Left ventricle myocardium inferior (tissue), 1 donor: ENCODE results near the gene CEP131. TPM values are rescaled to one million over a fixed set of nuclear protein-coding genes. Genes with fewer than 3 reads are reported as not detected.

Source experiments
- DNase-seq: peaks from one replicate; pipeline ENCODE4 v3.0.0-alpha.2; 2020
- H3K27ac ChIP-seq: fragments of 200-600 bp; replicated peaks from 2 replicates; pipeline ENCODE4 v1.8.0; 2021
- H3K27me3 ChIP-seq: fragments of 200-600 bp; 2 replicates; pipeline ENCODE4 v1.8.0; 2021; ENCODE audit warnings: low read depth
- H3K36me3 ChIP-seq: fragments of 200-600 bp; 2 replicates; pipeline ENCODE4 v1.8.0; 2021
- H3K4me1 ChIP-seq: fragments of 200-600 bp; 2 replicates; pipeline ENCODE4 v1.8.0; 2021
- H3K4me3 ChIP-seq: fragments of 200-600 bp; 2 replicates; pipeline ENCODE4 v1.8.0; 2021; ENCODE audit warnings: mild to moderate bottlenecking, moderate library complexity
- H3K9me3 ChIP-seq: fragments of 200-600 bp; replicated peaks from 2 replicates; pipeline ENCODE4 v1.8.0; 2021
- CTCF ChIP-seq: fragments of 200-600 bp; IDR thresholded peaks from 2 replicates; pipeline ENCODE4 v1.8.0; 2021; ENCODE audit warnings: antibody characterized with exemption, mild to moderate bottlenecking, borderline replicate concordance
- intact Hi-C: fragments of 100-400 bp; cut with micrococcal nuclease; formaldehyde crosslinking; loops from one replicate; pipeline ENCODE4 v1.11.0; 2022
- total RNA-seq: library from RNA; stranded (reverse); fragmentation: NEBNext Ultra II Directional; extraction: Animal tissue kit (Norgen Biotek cat#: 25700); gene quantifications from one replicate; pipeline ENCODE4 v1.2.1, GENCODE V29; 2021
- donor health status: DM: no; HTN: yes; CAD: no; lungs with severe emphysema.

Gene CEP131
- total RNA-seq, 1 donor from 2014 or later = 7.6 TPM

GRCh38 chr17:81243333-81243664, 20.5 kb upstream of the CEP131 start:
- peaks cover 24% of the 10 kb centered on the region for H3K4me1 ChIP-seq
- DNase-seq = no peak
- no peak overlapping the region for H3K4me3 ChIP-seq
- no peak overlapping the region for H3K27ac ChIP-seq
- no peaks in the 10 kb centered on the region for H3K27me3 ChIP-seq
- peaks cover 8% of the 10 kb centered on the region for H3K36me3 ChIP-seq
- no peaks in the 10 kb centered on the region for H3K9me3 ChIP-seq
- no peak for TF ChIP-seq CTCF
- intact Hi-C loops = no loop called here

- no peak overlapping the region for H3K27ac ChIP-seq
- no peaks in the 10 kb centered on the region for H3K27me3 ChIP-seq
- no peak for TF ChIP-seq CTCF
- intact Hi-C loops = no loop called here
- H3K4me1 ChIP-seq = peaks cover 30% of the 10 kb centered on the region
- H3K36me3 ChIP-seq = peaks cover 6% of the 10 kb centered on the region
- no peak overlapping the region for H3K4me3 ChIP-seq
- no peaks in the 10 kb centered on the region for H3K9me3 ChIP-seq
- DNase-seq = no peak
Observed at GRCh38 chr17:81242421-81243332, 19.9 kb upstream of the CEP131 start.

- DNase-seq = no peak
Observed at GRCh38 chr17:81241648-81242420, 19.1 kb upstream of the CEP131 start.

GRCh38 chr17:81241203-81241602, 18.4 kb upstream of the CEP131 start:
- DNase-seq = no peak
- peaks cover 6% of the 10 kb centered on the region for H3K36me3 ChIP-seq
- H3K27me3 ChIP-seq = no peaks in the 10 kb centered on the region
- no peak overlapping the region for H3K4me3 ChIP-seq
- H3K9me3 ChIP-seq = no peaks in the 10 kb centered on the region
- no peak overlapping the region for H3K27ac ChIP-seq
- no peak for TF ChIP-seq CTCF
- intact Hi-C loops = no loop called here
- peaks cover 45% of the 10 kb centered on the region for H3K4me1 ChIP-seq

More at GRCh38 chr17:81241648-81242420, 19.1 kb upstream of the CEP131 start:
- H3K27me3 ChIP-seq = no peaks in the 10 kb centered on the region
- intact Hi-C loops = no loop called here
- no peak overlapping the region for H3K4me3 ChIP-seq
- no peaks in the 10 kb centered on the region for H3K9me3 ChIP-seq
- peak; percentile 82 for TF ChIP-seq CTCF
- H3K27ac ChIP-seq = no peak overlapping the region
- peaks cover 6% of the 10 kb centered on the region for H3K36me3 ChIP-seq
- H3K4me1 ChIP-seq = peaks cover 38% of the 10 kb centered on the region

- H3K9me3 ChIP-seq = no peaks in the 10 kb centered on the region
- DNase-seq = no peak
- no peak for TF ChIP-seq CTCF
- no peaks in the 10 kb centered on the region for H3K27me3 ChIP-seq
- no peak overlapping the region for H3K27ac ChIP-seq
- peaks cover 45% of the 10 kb centered on the region for H3K4me1 ChIP-seq
- H3K36me3 ChIP-seq = peaks cover 9% of the 10 kb centered on the region
- H3K4me3 ChIP-seq = peak overlapping the region; percentile 99
- intact Hi-C loops = no loop called here
Observed at GRCh38 chr17:81240761-81241160, 18.0 kb upstream of the CEP131 start.
